GM21367 (cell line): ENCODE data around the gene HPN.
"Not testable (repeated sequence)": the region's sequence is repeated elsewhere in the genome, so short reads cannot be mapped to it uniquely, and the experiment has no call there.

Experiments
- ATAC-seq: cut with Tn5 transposase; IDR thresholded peaks from one replicate; pipeline ENCODE4 v1.9.1; 2021; ENCODE audit not compliant: unreplicated experiment

The HPN gene

DNA sequence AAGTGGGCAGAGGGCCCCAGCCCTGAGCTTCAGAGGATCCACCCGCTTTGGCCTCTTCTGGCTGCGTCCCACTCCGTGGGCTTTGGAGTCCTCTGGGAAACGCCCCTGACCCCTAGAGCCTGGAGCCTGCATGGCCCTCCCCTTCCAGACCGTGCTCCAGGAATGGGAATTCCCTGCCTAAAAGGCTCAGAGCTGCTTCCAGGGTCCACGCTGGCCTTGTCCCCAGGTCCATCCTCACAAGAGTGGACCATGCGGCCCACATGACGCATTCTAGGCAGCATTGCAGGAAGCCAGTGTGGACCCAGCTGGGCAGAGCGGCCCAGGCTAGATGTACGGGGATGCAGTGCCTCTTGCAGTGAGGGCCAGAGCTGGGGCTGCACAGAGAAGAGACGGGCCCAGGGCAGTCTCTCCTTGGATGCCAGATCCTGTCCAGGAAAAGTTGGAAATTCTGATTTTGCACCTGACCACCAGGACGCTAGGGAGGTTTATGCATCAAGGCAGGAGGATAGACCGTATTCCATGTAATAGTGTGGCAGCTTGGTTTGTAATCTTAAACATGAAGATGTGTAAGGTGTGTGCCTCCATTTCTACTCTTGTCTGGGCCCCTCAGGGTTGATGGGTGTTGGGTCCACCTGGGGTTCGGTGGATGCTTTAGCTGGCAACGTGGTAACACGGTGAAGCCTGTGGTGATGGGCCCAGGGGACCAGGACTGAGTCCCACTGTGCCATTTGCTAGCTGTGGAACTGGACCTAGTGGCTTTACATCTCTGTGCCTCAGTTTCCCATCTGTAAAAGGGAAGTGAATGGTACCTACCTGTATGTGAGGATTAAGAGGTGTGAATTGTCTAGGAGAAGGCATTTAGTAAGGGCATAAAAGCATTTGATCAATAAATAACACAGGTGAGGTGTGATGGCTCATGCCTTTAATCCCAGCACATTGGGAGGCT, 59.3 kb downstream of the HPN start:
- no peak for ATAC-seq

DNA sequence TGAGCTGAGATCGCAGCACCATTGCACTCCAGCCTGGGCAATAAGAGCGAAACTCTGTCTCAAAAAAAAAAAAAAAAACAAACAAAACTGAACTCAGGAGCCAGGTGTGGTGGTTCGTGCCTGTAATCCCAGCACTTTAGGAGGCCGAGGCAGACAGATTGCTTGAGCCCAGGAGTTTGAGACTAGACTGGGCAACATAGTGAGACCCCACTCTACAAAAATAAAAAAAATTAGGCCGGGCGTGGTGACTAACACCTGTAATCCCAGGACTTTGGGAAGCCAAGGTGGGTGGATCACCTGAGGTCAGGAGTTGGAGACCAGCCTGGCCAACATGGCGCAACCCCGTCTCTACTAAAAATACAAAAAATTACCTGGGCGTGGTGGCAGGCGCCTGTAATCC, 60.4 kb downstream of the HPN start:
- not testable (repeated sequence) for ATAC-seq

DNA sequence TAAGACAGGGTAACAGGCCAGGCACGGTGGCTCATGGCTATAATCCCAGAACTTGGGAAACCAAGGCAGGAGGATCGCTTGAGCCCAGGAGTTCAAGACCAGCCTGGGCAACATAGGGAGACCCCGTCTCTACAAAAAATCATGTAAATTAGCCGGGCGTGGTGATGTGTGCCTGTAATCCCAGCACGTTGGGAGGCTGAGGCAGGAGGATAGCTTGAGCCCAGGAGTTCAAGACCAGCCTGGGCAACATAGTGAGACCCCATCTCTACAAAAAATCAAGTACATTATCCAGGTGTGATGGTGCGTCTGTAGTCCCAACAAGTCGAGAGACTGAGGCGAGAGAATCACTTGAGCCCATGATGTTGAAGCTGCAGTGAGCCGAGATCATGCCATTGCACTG, 62.1 kb downstream of the HPN start:
- ATAC-seq = not testable (repeated sequence)

DNA sequence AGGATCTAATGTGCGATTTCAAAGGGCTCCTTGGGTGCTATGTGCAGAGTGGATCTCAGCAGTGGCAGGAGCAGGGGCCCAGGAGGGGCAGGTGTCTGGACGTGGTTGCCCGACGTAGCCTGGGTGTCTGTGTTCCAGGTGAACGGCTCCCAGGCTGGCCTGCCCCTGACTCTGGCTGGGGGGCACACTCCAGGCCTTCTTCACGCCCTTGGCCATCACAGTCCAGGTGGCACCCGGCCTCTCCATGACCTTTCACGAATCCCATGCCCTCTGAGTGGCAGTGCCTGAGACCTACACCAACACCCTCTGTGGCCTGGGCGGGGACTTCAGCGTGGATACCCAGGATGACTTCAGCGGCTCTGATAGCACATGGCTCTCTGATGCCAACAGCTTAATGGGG, 62.8 kb downstream of the HPN start:
- ATAC-seq = no peak

DNA sequence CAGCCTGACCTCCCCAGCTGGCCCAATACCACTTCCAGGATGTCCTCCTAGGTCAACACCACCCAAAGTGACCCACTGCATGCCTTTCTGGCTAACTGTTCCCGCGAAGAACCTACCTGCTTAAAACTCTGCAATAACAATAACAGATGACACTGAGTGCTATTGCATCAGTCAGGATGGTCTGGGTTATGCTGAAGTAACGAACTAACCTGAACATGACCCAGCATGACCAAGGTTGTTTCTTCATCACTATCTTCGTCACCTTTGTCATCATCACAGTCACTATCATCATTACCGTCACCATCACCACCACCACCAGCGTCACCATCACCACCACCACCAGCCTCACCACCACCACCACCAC, 63.5 kb downstream of the HPN start:
- ATAC-seq = no peak

DNA sequence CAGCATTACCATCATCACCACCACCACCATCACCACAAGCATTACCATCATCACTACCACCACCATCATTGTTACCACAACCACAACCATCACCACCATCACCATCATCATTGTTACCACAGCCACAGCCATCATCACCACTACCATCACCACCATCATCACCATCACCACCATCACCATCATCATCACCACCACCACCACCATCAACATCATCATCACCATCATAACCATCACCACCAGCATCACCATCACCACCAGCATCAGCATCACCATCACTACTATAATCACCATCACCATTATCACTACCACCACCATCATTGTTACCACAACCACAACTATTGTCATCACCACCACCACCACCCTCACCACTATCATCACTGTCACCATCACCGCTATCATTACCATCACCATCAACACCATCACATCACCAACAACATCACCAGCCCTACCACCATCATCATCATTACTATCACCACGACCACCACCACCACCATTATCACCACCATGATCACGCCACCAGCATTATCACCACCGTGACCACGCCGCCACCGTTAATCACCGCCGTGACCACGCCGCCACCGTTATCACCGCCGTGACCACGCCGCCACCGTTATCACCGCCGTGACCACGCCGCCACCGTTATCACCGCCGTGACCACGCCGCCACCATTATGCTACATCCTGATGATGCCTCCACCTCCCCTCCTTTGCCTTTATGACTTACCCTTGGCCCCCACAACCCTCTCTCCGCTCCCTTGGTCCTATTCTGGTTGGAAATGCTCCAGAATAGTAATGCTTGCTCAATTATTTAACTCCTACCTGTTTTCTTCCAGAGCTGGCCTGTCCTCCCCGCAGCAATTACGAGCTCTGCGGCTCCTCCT, 64.1 kb downstream of the HPN start:
- no peak for ATAC-seq

DNA sequence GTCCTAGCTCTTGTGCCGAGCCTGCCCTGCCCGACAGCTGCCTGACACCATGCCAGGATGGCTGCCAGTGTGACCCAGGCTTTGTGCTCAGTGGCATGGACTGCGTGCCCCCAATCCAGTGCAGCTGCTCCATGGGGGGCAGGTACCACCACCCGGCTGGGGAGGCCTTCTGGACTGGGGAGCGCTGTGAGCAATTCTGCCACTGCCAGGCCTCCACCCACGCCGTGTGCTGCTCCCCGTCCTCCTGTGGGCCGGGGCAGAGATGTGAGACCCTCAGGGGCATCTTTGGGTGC, 64.7 kb downstream of the HPN start:
- ATAC-seq = no peak

DNA sequence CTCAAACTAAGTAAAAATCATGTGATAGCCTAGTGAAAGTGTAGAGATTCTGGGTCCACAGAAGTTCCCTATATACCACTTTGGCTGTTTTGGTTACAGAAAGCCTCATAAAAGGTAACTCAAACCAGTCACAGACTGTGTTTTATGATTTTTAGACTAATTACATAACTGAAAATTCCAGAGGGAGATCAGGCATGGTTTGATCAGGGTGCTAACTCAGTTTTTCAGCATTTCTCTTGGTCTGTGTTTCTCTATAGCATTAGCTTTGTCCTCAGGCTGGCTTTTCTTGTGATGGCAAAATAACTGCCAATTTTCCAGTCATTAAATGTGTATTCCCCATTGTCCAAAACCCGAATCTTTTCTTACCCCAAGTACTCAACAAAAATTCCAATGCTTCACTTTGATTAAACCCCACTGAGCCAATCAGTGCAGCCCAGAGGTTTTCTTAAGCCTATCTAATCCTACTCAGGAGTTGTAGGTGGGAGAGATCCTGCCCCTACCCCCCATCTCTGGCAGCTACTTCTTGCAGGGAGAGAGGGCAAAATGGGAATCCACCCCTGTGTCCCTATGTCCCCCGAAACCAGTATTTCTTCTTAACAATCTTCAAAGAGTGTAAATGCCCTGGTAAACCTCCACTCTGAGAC, 65.5 kb downstream of the HPN start:
- ATAC-seq = no peak

DNA sequence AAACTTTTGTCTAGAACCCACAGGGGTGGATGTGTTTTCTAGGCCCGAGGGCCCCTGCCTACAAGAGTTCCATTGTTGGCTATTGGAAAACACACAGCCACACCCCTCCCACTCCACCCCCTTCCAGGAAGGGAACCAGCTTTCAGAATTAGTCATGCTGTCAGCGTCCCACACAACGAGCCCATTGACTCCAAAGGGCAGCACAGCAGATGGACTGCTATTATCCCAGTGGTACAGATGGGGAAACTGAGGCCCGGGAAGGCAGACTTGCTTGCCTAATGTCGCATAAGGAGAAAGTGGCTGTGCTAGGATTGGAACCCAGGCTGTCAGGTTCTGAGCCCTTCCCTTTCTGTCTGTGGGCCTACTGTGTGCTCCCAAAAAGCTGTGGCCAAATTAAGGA, 66.0 kb downstream of the HPN start:
- no peak for ATAC-seq

DNA sequence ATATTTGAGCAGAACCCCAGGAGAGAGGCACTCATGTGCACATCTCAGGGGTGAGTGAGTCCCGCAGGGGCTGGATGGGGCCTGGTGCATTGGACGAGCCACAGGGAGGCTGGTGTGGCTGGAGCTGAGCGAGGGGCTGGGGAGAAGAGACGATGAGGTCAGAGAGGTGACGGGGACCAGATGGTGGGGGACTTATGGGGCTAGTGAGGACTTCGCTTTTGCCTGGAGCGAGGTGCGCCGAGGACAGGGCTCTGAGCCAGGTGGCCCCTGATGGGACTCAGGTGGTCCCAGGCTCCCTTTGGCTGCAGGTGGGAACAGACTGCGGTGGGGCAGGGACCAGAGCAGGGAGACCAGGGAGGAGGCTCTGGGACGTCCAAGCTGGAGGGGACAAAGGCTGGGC, 67.2 kb downstream of the HPN start:
- ATAC-seq = no peak

DNA sequence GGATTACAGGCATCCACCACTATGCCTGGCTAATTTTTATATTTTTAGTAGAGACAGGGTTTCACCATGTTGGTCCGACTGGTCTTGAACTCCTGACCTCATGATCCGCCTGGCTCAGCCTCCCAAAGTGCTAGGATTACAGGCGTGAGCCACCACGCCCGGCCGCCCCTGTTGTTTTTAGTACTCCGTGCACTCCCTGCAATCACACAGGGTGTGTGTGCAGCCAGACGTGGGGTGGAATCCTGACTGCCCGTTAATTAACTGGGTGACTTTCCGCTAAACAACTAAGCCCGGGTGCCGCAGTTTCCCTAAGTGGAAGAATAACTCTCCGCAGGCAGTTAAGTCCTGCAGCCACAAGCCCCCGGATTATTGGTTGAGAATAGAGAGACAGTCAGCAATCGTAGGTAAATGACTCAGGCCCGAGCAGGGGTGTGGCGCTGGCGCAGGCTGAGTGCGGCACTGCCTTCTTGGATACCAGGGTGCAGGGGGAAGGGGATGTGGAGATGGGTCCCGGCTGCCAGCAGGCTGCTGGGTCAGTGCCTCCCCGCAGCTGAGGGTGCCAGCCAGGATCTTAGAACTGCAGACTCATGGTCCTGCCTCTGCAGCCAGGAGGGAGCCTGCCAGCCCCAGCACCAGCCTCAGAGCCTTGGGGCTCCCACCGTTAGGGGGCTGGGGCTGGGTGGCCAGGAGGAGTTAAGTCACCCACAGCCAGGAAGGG, 68.0 kb downstream of the HPN start:
- no peak for ATAC-seq

DNA sequence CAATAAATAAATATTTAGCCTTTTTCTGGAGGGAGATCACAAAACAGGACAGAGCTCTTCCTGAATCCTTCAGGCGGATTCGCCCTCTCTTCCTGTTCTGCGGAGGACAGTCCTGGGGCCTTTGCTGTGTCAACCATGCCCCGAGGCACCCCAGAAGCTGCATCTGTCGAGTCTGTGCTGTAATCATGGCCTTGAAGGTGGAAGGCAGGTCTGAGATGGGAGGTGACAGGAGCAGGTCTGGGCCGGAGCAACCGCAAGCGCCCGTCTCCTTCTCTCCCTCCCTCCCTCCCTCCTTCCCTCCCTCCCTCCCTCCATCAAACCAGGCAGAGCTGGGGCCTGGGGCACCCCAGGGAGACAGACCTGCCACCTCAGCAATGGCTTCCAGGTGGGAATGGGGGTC, 69.5 kb downstream of the HPN start:
- ATAC-seq = no peak

DNA sequence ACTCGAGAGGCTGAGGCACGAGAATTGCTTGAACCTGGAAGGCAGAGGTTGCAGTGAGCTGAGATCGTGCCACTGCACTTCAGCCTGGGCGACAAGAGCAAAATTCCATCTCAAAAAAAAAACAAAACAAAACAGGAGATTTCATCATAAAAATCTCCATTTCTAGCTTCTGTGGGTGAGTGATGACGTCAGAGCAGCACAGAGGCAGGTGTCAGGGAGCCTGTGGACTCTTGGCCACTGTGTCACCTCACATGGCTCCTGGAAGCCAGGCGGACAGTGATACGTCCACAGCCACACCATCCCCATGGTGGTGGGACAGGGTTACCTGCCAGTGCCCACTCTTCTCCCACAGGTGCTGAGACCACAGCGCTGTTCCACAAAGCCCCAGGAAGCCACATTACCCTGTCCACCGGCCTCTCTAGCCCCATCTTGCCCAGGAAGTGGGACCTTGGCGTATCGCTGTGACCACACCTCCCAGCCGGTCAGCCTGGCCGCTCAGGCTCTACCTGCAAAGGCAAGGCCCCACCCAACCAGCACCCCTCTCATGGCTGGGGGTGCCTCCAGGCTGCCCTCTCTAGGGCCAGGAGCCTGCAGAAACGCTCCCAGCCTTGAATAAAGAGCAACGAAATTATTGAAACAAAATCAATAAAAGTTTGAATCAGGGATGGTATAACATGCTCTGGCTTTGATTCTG, 71.6 kb downstream of the HPN start:
- no peak for ATAC-seq

DNA sequence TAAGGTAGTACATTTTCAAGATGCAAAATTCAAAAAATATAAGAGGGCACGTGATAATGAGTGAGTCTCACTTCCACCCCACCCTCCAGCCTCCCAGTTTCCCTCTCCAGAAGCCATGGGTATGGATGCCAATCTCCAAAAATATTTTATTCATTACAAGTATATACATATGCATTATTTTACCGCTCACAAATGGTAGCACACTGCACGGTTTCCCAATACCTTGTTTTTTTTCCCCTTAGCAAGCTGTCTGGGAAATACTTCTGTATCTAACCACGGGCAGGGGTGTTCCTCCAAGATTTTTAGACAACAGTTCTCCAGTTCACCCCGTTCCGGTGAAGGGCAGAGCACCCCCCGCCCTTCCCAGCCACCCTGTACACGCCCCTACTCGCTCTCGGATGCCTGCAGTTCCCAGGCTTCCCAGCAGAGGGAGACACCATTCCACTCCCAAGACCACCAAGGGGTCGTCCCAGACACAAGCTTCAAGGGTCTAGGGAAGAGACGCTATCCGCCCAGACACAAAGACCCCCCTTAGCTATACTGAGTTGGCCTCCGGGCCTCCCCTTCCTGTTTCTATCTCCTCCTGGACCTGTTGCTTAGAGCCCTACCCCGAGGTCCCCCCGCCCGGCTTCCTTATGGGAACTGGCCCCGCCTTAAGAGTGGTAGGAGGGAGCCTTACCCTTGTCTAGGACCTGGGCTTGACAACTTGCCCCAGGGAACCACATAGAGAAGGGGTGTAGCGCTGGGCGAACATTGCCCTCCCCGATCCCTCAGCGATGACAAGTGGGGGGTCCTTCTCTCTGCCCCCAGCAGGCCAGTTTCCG, 73.0 kb downstream of the HPN start:
- no peak for ATAC-seq

DNA sequence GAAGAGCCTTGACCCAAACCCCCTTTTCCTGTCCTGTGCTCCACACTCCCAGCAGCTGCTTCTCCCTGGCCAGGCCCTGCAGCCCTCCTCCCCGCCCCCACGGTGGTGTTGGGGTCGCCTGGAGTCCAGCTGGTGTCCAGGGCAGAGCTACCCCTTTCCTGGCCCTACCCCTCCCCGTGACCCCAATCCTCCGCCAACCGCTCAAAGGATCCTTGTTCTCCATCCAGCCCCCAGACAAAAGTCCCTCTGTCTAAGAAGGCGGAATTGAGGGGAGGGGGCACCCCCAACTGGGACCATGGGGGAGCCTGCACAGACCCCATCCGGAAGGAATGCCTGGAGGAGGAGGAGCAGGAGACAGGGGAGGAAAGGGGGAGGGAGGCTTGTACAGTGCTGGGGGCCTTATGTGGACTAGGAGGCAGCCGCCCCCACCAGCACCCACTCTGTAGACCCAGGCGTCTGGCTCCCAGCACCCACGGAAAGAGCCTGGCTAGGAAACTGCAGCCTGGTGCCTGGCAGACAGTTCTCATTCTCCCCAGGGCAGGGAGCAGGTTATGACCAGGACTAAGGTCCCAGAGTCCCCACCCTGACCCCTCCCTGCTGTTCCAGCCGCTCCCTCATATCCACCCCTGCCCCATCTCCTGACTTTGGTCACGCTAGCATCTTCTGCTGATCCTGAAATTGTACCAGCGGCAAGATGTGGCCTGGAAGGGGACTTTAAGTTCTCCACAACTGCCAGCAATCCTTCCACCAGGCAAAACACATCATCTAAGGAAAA, 73.8 kb downstream of the HPN start, which contains the start of gene FXYD3:
TSS of gene FXYD3 (plus strand) at position 647 of the 775 bp plus-strand sequence. CDS start 3,554 bp downstream, outside the sequence.
- ATAC-seq = no peak
